ENCODE data around the gene THEMIS2. TPM values are rescaled to one million over a fixed set of nuclear protein-coding genes. Genes with fewer than 3 reads are reported as not detected.

The THEMIS2 gene
- total and polyA plus RNA-seq, 9 of the 15 experiments (the other 6 are each of a cell fraction or from before 2014, with no cell fraction given): 2.3 to 12.7 (median 8.0) TPM

GRCh38 chr1:27885621-27886352 is 13.4 kb downstream of the THEMIS2 start:
- no peak for TF ChIP-seq EHMT2 (IDR thresholded peaks at IDR 0.05)
- no peaks in the 10 kb centered on the region for H4K20me1 ChIP-seq (replicated peaks; ENCODE audit: control insufficient read depth, insufficient read depth, low read length)
- no peak overlapping the region for H3K4me3 ChIP-seq
- ATAC-seq (no peak), FAIRE-seq (no peak), DNase-seq (ENCODE audit: extremely low read depth in 1 of 4, low spot score in 3 of 4) (no peak)
- WGBS (ENCODE audit: insufficient coverage, low coverage, missing lambda C conversion rate): 82% methylated on average over 15 of the region's 15 CpGs
- H3K36me3 ChIP-seq (ENCODE audit: control insufficient read depth, insufficient read depth, low read length): peaks cover 61% of the 10 kb centered on the region; the same call in 2 of the 3 replicates
- no TSS peak for BruUV-seq (replicated peaks)
- intact Hi-C loops (cut with micrococcal nuclease) (no loop called here), in situ Hi-C loops (cut with MboI) (no loop called here)
- H3K9me1 ChIP-seq (ENCODE audit: control insufficient read depth, insufficient read depth, low read length): peaks cover 4% of the 10 kb centered on the region
- POLR2A ChIA-PET: interaction anchor here (0.6 to 2.3 kb wide), 9 partner anchors 9 to 294 kb away, joined by 3 to 16 read pairs (median 3); no protein-coding TSS in a partner anchor
- H3K4me1 ChIP-seq (replicated peaks in 1 of 2; ENCODE audit: control insufficient read depth in 2 of 2, insufficient read depth in 2 of 2, low read length in 2 of 2): peaks cover 0 to 13% of the 10 kb centered on the region in 2 experiments; a peak in 2 of 5 replicates
- peak overlapping the region in 1 of 2 experiments; percentile 15; a peak in 1 of 4 replicates for H3K9ac ChIP-seq (ENCODE audit: insufficient read depth in 1 of 2, low read depth in 2 of 2, low read length in 2 of 2)
- CTCF ChIA-PET (ENCODE audit: low intra/inter-chr PET ratio): no interaction called here
- H2AFZ ChIP-seq (ENCODE audit: low read depth, low read length): no peak overlapping the region
- H3K9me3 ChIP-seq (replicated peaks; ENCODE audit: control insufficient read depth, insufficient read depth, low read depth, low read length): no peaks in the 10 kb centered on the region
- H3K27ac ChIP-seq (ENCODE audit: extremely low read depth, low read depth, low read length): no peak overlapping the region
- H3K27me3 ChIP-seq (ENCODE audit: control insufficient read depth in 2 of 2, insufficient read depth in 2 of 2, low read length in 2 of 2): no peaks in the 10 kb centered on the region
- H3K79me2 ChIP-seq (ENCODE audit: control insufficient read depth, insufficient read depth, low read length): no peaks in the 10 kb centered on the region
- H3K4me2 ChIP-seq (ENCODE audit: insufficient read depth, low read length): no peak overlapping the region

- in situ Hi-C loops (cut with MboI): no loop called here
- H4K20me1 ChIP-seq (replicated peaks; ENCODE audit: control insufficient read depth, insufficient read depth, low read length): no peaks in the 10 kb centered on the region
- peaks cover 0 to 13% of the 10 kb centered on the region in 2 experiments; a peak in 2 of 5 replicates for H3K4me1 ChIP-seq (replicated peaks in 1 of 2; ENCODE audit: control insufficient read depth in 2 of 2, insufficient read depth in 2 of 2, low read length in 2 of 2)
- intact Hi-C loops (cut with micrococcal nuclease): no loop called here
- H3K36me3 ChIP-seq (ENCODE audit: control insufficient read depth, insufficient read depth, low read length): peaks cover 67% of the 10 kb centered on the region
- no peak overlapping the region for H2AFZ ChIP-seq (ENCODE audit: low read depth, low read length)
- peaks cover 4% of the 10 kb centered on the region for H3K9me1 ChIP-seq (ENCODE audit: control insufficient read depth, insufficient read depth, low read length)
- no peak for FAIRE-seq
- WGBS (ENCODE audit: insufficient coverage, low coverage, missing lambda C conversion rate): 75% methylated on average over 2 of the region's 2 CpGs
- H3K9ac ChIP-seq (ENCODE audit: insufficient read depth in 1 of 2, low read depth in 2 of 2, low read length in 2 of 2): no peak overlapping the region
- DNase-seq (ENCODE audit: extremely low read depth in 1 of 4, low spot score in 3 of 4): no peak
- H3K9me3 ChIP-seq (replicated peaks; ENCODE audit: control insufficient read depth, insufficient read depth, low read depth, low read length): no peaks in the 10 kb centered on the region
- no peak overlapping the region for H3K27ac ChIP-seq (ENCODE audit: extremely low read depth, low read depth, low read length)
- ATAC-seq: no peak
- no peaks in the 10 kb centered on the region for H3K27me3 ChIP-seq (ENCODE audit: control insufficient read depth in 2 of 2, insufficient read depth in 2 of 2, low read length in 2 of 2)
- H3K79me2 ChIP-seq (ENCODE audit: control insufficient read depth, insufficient read depth, low read length): no peaks in the 10 kb centered on the region
- no TSS peak for BruUV-seq (replicated peaks)
- no peak overlapping the region for H3K4me3 ChIP-seq
- CTCF ChIA-PET (ENCODE audit: low intra/inter-chr PET ratio): no interaction called here
- POLR2A ChIA-PET: interaction anchor here (0.6 to 2.3 kb wide), 8 partner anchors 10 to 748 kb away, joined by 3 to 16 read pairs (median 4); no protein-coding TSS in a partner anchor
- no peak overlapping the region for H3K4me2 ChIP-seq (ENCODE audit: insufficient read depth, low read length)
- TF ChIP-seq SMARCB1 (IDR thresholded peaks at IDR 0.05; ENCODE audit: insufficient read length, low read depth): no peak
- no peak for TF ChIP-seq SIRT6 (IDR thresholded peaks at IDR 0.05; ENCODE audit: low read depth, low read length)
- no peak for TF ChIP-seq BRF2 (IDR thresholded peaks at IDR 0.05; ENCODE audit: borderline replicate concordance, insufficient read depth, insufficient read length)
- TF ChIP-seq CBX5 (IDR thresholded peaks at IDR 0.05; ENCODE audit: borderline replicate concordance, low read depth): no peak
- no peak for TF ChIP-seq NBN (IDR thresholded peaks at IDR 0.05; ENCODE audit: low read depth)
- no peak for TF ChIP-seq ELF1 (tag; IDR thresholded peaks at IDR 0.05)
- TF ChIP-seq POLR2B (IDR thresholded peaks at IDR 0.05; ENCODE audit: low read depth, partially characterized antibody): no peak
- no peak for TF ChIP-seq EHMT2 (IDR thresholded peaks at IDR 0.05)
- no peak for TF ChIP-seq ZBTB7A (IDR thresholded peaks at IDR 0.05; ENCODE audit: borderline replicate concordance, control insufficient read depth, low read depth, low read length)
- TF ChIP-seq RBBP5 (IDR thresholded peaks at IDR 0.05; ENCODE audit: borderline replicate concordance, insufficient read depth, low read length, poor library complexity, severe bottlenecking): no peak
- TF ChIP-seq FOXP4 (CRISPR knock-in tag; IDR thresholded peaks at IDR 0.05; ENCODE audit: borderline replicate concordance): no peak
- TF ChIP-seq HDAC3 (IDR thresholded peaks at IDR 0.05; ENCODE audit: borderline replicate concordance, partially characterized antibody): no peak
These were observed 14.0 kb downstream of the THEMIS2 start for GRCh38 chr1:27886353-27886679.
